Measurements from ENCODE around the gene TMEM43.

GRCh38 chr3:14123308-14124222 is 1.3 kb upstream of the TMEM43 start:
- TF ChIP-seq CTCF (IDR thresholded peaks at IDR 0.05; ENCODE audit: low read depth, low read length, poor library complexity, severe bottlenecking) (peak; percentile 20), EZH2phosphoT487 (IDR thresholded peaks at IDR 0.05; ENCODE audit: borderline replicate concordance, low read length) (no peak)

All from DOHH2 (cell line).